Peyer's patch (tissue), 4 donors: ENCODE data around the gene NAA11.

Experiments
- CTCF ChIP-seq, 6 experiments: fragments of 450-650 bp in 4 of 6; fragments of 200-600 bp in 2 of 6; sonication (generic) in 1 of 6; IDR thresholded peaks; one replicate each; pipeline ENCODE4 v1.5.1; 2017 to 2019; ENCODE audit warnings: antibody characterized with exemption in 6 of 6, mild to moderate bottlenecking in 3 of 6, moderate library complexity in 1 of 6
- POLR2A ChIP-seq, 2 donors: fragments of 450-650 bp; IDR thresholded peaks; one replicate each; pipeline ENCODE4 v1.5.1; 2017; ENCODE audit warnings: antibody characterized with exemption in 2 of 2, mild to moderate bottlenecking in 2 of 2, moderate library complexity in 2 of 2

- TF ChIP-seq CTCF (IDR thresholded peaks at IDR 0.05) (no peak), POLR2A (IDR thresholded peaks at IDR 0.05) (no peak)
Measured at GRCh38 chr4:79272761-79273160, 53.1 kb downstream of the NAA11 start.
